A172 (cell line): ENCODE measurements around the gene ZNF185. TPM values are rescaled to one million over a fixed set of nuclear protein-coding genes. Genes with fewer than 3 reads are reported as not detected.
A peak's percentile ranks its signal among the peaks of the same experiment; 100 is the strongest.

ENCODE experiments used
- DNase-seq: peaks from one replicate; pipeline ENCODE4 v3.0.0-alpha.2; 2015; ENCODE audit warnings: low spot score
- total RNA-seq: library from RNA; depleted of rRNA; stranded (reverse); fragments of >200 nt; shearing (Covaris generic); gene quantifications from 2 replicates; pipeline ENCODE4 v1.2.3, GENCODE V29; 2014; rRNA removed

The ZNF185 gene
- total RNA-seq: 1.7 and 4.9 TPM in 2 replicates

- no peak for DNase-seq
Observed at GRCh38 chrX:152897222-152898131, at the start of gene ZNF185. Gene ZNF185, plus strand, starts transcription at chrX:152898067. Its CDS starts 16,423 bp downstream, at chrX:152914490.

GRCh38 chrX:152850465-152850864 lies 47.4 kb upstream of the ZNF185 start:
- no peak for DNase-seq

- DNase-seq: no peak
Observed at GRCh38 chrX:152853986-152854385, 43.9 kb upstream of the ZNF185 start.

- no peak for DNase-seq
Observed at GRCh38 chrX:152861116-152861515, 36.8 kb upstream of the ZNF185 start.

GRCh38 chrX:152861826-152862225 lies 36.0 kb upstream of the ZNF185 start:
- no peak for DNase-seq

GRCh38 chrX:152865232-152865920 lies 32.5 kb upstream of the ZNF185 start:
- DNase-seq: no peak

GRCh38 chrX:152866386-152866785 lies 31.5 kb upstream of the ZNF185 start:
- DNase-seq: no peak

- no peak for DNase-seq
Observed at GRCh38 chrX:152869972-152870371, 27.9 kb upstream of the ZNF185 start.

- no peak for DNase-seq
Observed at GRCh38 chrX:152871260-152871659, 26.6 kb upstream of the ZNF185 start.

- no peak for DNase-seq
Observed at GRCh38 chrX:152872522-152872921, 25.3 kb upstream of the ZNF185 start.

GRCh38 chrX:152873361-152873760 lies 24.5 kb upstream of the ZNF185 start:
- no peak for DNase-seq

GRCh38 chrX:152876931-152877840 lies 20.7 kb upstream of the ZNF185 start:
- DNase-seq: no peak

- DNase-seq: no peak
Observed at GRCh38 chrX:152878976-152879755, 18.7 kb upstream of the ZNF185 start.

- no peak for DNase-seq
Observed at GRCh38 chrX:152881289-152881688, 16.6 kb upstream of the ZNF185 start.

- DNase-seq: no peak
Observed at GRCh38 chrX:152884171-152884570, 13.7 kb upstream of the ZNF185 start.

- no peak for DNase-seq
Observed at GRCh38 chrX:152886716-152887115, 11.2 kb upstream of the ZNF185 start.

GRCh38 chrX:152892499-152892898 lies 5.4 kb upstream of the ZNF185 start:
- DNase-seq: no peak

GRCh38 chrX:152892999-152893891 lies 4.6 kb upstream of the ZNF185 start:
- DNase-seq: no peak

- peak; percentile 18 for DNase-seq
Observed at GRCh38 chrX:152893980-152894610, 3.8 kb upstream of the ZNF185 start.

- no peak for DNase-seq
Observed at GRCh38 chrX:152895121-152895520, 2.7 kb upstream of the ZNF185 start.
